MCF 10A (cell line): ENCODE results near the gene GTPBP3. TPM values are rescaled to one million over a fixed set of nuclear protein-coding genes. Genes with fewer than 3 reads are reported as not detected.
"Not testable (repeated sequence)": the region's sequence is repeated elsewhere in the genome, so short reads cannot be mapped to it uniquely, and the experiment has no call there.

Source experiments
- BruUV-seq: library from RNA; stranded (reverse); fragments of 400-500 nt; replicated peaks from 2 replicates; lab custom pipeline; 2021; lab: Mats Ljungman, UMichigan
- CTCF ChIA-PET: fragments of 300-600 bp; sonication (Branson Sonifier 250); formaldehyde crosslinking; extraction: SDS; loops from one replicate; lab custom pipeline; 2021; ENCODE audit warnings: antibody characterized with exemption, inconsistent platforms; lab: Yijun Ruan, JAX
- POLR2A ChIA-PET: fragments of 300-600, 350-650 bp; sonication (Branson Sonifier 250); formaldehyde crosslinking; extraction: SDS; loops from one replicate; lab custom pipeline; 2020; ENCODE audit warnings: antibody characterized with exemption, inconsistent platforms; lab: Yijun Ruan, JAX
- DNase-seq: peaks from one replicate; pipeline ENCODE4 v3.0.0-alpha.2; 2018; ENCODE audit not compliant: unreplicated experiment
- H3K27ac Mint-ChIP-seq: one replicate; pipeline ENCODE4 v1.8.0; 2022; ENCODE audit warnings: mild to moderate bottlenecking, low read depth, mixed read lengths; ENCODE audit not compliant: unreplicated experiment
- H3K27me3 Mint-ChIP-seq: one replicate; pipeline ENCODE4 v1.8.0; 2022; ENCODE audit warnings: mixed read lengths; ENCODE audit not compliant: insufficient read depth, unreplicated experiment
- H3K36me3 Mint-ChIP-seq: one replicate; pipeline ENCODE4 v1.8.0; 2022; ENCODE audit warnings: mild to moderate bottlenecking, moderate library complexity, mixed read lengths; ENCODE audit not compliant: insufficient read depth, unreplicated experiment
- H3K4me1 Mint-ChIP-seq: one replicate; pipeline ENCODE4 v1.8.0; 2022; ENCODE audit warnings: mixed read lengths; ENCODE audit not compliant: insufficient read depth, unreplicated experiment
- H3K4me3 Mint-ChIP-seq: one replicate; pipeline ENCODE4 v1.8.0; 2022; ENCODE audit warnings: mild to moderate bottlenecking, moderate library complexity, mixed read lengths; ENCODE audit not compliant: unreplicated experiment
- H3K9me3 Mint-ChIP-seq: one replicate; pipeline ENCODE4 v1.8.0; 2022; ENCODE audit warnings: mixed read lengths; ENCODE audit not compliant: unreplicated experiment
- CTCF ChIP-seq: fragments of 200-600 bp; IDR thresholded peaks from one replicate; pipeline ENCODE4 v1.8.0; 2022; ENCODE audit warnings: antibody characterized with exemption, mild to moderate bottlenecking; ENCODE audit not compliant: unreplicated experiment
- intact Hi-C: fragments of 100-400 bp; cut with micrococcal nuclease; formaldehyde crosslinking; loops from 2 replicates; pipeline ENCODE4 v1.14.1; 2022
- total RNA-seq: library from RNA; stranded (reverse); gene quantifications from 2 replicates; pipeline ENCODE4 v1.2.3, GENCODE V29; 2022

Gene GTPBP3
- total RNA-seq, 1 experiment from 2014 or later: 27.9 TPM

GRCh38 chr19:17359905-17360800, 22.8 kb downstream of the GTPBP3 start:
- POLR2A ChIA-PET: no interaction called here
- CTCF ChIA-PET: interaction anchor here (0.7 to 1.2 kb wide), 2 partner anchors 25 to 71 kb away, joined by 3 read pairs; no protein-coding TSS in a partner anchor
- H3K36me3 Mint-ChIP-seq: peaks cover 6% of the 10 kb centered on the region
- no peak overlapping the region for H3K27ac Mint-ChIP-seq
- no peaks in the 10 kb centered on the region for H3K9me3 Mint-ChIP-seq
- peaks cover 18% of the 10 kb centered on the region for H3K4me1 Mint-ChIP-seq
- intact Hi-C loops: no loop called here
- no peak for TF ChIP-seq CTCF
- BruUV-seq: no TSS peak
- no peak overlapping the region for H3K4me3 Mint-ChIP-seq
- no peak for DNase-seq
- H3K27me3 Mint-ChIP-seq: no peaks in the 10 kb centered on the region

GRCh38 chr19:17363852-17364605, 26.7 kb downstream of the GTPBP3 start:
- ChIA-PET CTCF (interaction anchor here (0.6 to 2.6 kb wide), 3 partner anchors 9 to 584 kb away, joined by 3 to 10 read pairs (median 3); no protein-coding TSS in a partner anchor), POLR2A (interaction anchor here (0.6 kb wide), 1 partner anchor 1647 kb away, joined by 5 read pairs; no protein-coding TSS in a partner anchor)
- BruUV-seq, H3K4me3 Mint-ChIP-seq, H3K9me3 Mint-ChIP-seq, H3K4me1 Mint-ChIP-seq, H3K36me3 Mint-ChIP-seq, intact Hi-C loops, DNase-seq, H3K27me3 Mint-ChIP-seq, H3K27ac Mint-ChIP-seq: not testable (repeated sequence)

GRCh38 chr19:17365361-17365760, 28.0 kb downstream of the GTPBP3 start:
- H3K4me3 Mint-ChIP-seq: no peak overlapping the region
- ChIA-PET POLR2A (interaction anchor here (0.6 kb wide), 1 partner anchor 10 kb away, joined by 3 read pairs; no protein-coding TSS in a partner anchor), CTCF (interaction anchor here (0.7 kb wide), 1 partner anchor 9 kb away, joined by 4 read pairs; no protein-coding TSS in a partner anchor)
- no peaks in the 10 kb centered on the region for H3K9me3 Mint-ChIP-seq
- no peak for DNase-seq
- intact Hi-C loops: no loop called here
- no peaks in the 10 kb centered on the region for H3K27me3 Mint-ChIP-seq
- H3K36me3 Mint-ChIP-seq: no peaks in the 10 kb centered on the region
- no peak for TF ChIP-seq CTCF
- H3K4me1 Mint-ChIP-seq: peaks cover 4% of the 10 kb centered on the region
- no peak overlapping the region for H3K27ac Mint-ChIP-seq
- BruUV-seq: no TSS peak

- no TSS peak for BruUV-seq
- Mint-ChIP-seq H3K27me3 (no peaks in the 10 kb centered on the region), H3K27ac (peak overlapping the region; percentile 17), H3K36me3 (no peaks in the 10 kb centered on the region), H3K4me3 (no peak overlapping the region), H3K4me1 (peaks cover 7% of the 10 kb centered on the region), H3K9me3 (no peaks in the 10 kb centered on the region)
- DNase-seq: peak; percentile 86
- intact Hi-C loops: no loop called here
- CTCF ChIA-PET: interaction anchor here (1.1 kb wide), 1 partner anchor 19 kb away, joined by 3 read pairs; no protein-coding TSS in a partner anchor
- TF ChIP-seq CTCF: no peak
- POLR2A ChIA-PET: no interaction called here
Observed at GRCh38 chr19:17370026-17370587, 32.8 kb downstream of the GTPBP3 start.
